ENCODE results near the gene INTS2. TPM values are rescaled to one million over a fixed set of nuclear protein-coding genes. Genes with fewer than 3 reads are reported as not detected.

INTS2 gene, protein sequence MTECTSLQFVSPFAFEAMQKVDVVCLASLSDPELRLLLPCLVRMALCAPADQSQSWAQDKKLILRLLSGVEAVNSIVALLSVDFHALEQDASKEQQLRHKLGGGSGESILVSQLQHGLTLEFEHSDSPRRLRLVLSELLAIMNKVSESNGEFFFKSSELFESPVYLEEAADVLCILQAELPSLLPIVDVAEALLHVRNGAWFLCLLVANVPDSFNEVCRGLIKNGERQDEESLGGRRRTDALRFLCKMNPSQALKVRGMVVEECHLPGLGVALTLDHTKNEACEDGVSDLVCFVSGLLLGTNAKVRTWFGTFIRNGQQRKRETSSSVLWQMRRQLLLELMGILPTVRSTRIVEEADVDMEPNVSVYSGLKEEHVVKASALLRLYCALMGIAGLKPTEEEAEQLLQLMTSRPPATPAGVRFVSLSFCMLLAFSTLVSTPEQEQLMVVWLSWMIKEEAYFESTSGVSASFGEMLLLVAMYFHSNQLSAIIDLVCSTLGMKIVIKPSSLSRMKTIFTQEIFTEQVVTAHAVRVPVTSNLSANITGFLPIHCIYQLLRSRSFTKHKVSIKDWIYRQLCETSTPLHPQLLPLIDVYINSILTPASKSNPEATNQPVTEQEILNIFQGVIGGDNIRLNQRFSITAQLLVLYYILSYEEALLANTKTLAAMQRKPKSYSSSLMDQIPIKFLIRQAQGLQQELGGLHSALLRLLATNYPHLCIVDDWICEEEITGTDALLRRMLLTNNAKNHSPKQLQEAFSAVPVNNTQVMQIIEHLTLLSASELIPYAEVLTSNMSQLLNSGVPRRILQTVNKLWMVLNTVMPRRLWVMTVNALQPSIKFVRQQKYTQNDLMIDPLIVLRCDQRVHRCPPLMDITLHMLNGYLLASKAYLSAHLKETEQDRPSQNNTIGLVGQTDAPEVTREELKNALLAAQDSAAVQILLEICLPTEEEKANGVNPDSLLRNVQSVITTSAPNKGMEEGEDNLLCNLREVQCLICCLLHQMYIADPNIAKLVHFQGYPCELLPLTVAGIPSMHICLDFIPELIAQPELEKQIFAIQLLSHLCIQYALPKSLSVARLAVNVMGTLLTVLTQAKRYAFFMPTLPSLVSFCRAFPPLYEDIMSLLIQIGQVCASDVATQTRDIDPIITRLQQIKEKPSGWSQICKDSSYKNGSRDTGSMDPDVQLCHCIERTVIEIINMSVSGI
- total RNA-seq (10 to 100 TPM in 4 of 9 donors, 1 to 10 TPM in 5; 3.9 to 14.1 (median 9.9) TPM), polyA plus RNA-seq (1 to 10 TPM; 1.3 to 7.6 (median 1.9) TPM)
- long read RNA-seq, donor 1: 0 reads
- long read RNA-seq, donor 2: 0 reads
- long read RNA-seq, donor 3: 0 reads
- long read RNA-seq, donor 4, partial matches to known transcripts: 0 of 1 reads
- long read RNA-seq, donor 4, other reads (novel, unspliced or antisense): 1 of 1 reads
- long read RNA-seq, donor 5, full-length matches to known transcripts: 3 of 4 reads
- long read RNA-seq, donor 5, partial matches to known transcripts: 0 of 4 reads
- long read RNA-seq, donor 5, other reads (novel, unspliced or antisense): 1 of 4 reads
- long read RNA-seq, donor 6, partial matches to known transcripts: 0 of 2 reads
- long read RNA-seq, donor 6, other reads (novel, unspliced or antisense): 2 of 2 reads
- long read RNA-seq, donor 7: 0 reads
- long read RNA-seq, donor 8, full-length matches to known transcripts: 1 of 1 reads
- long read RNA-seq, donor 8, partial matches to known transcripts: 0 of 1 reads
- long read RNA-seq, donor 8, other reads (novel, unspliced or antisense): 0 of 1 reads
- long read RNA-seq, donor 9, full-length matches to known transcripts: 2 of 2 reads
- long read RNA-seq, donor 9, partial matches to known transcripts: 0 of 2 reads
- long read RNA-seq, donor 9, other reads (novel, unspliced or antisense): 0 of 2 reads
- long read RNA-seq, donor 10: 0 reads

DNA sequence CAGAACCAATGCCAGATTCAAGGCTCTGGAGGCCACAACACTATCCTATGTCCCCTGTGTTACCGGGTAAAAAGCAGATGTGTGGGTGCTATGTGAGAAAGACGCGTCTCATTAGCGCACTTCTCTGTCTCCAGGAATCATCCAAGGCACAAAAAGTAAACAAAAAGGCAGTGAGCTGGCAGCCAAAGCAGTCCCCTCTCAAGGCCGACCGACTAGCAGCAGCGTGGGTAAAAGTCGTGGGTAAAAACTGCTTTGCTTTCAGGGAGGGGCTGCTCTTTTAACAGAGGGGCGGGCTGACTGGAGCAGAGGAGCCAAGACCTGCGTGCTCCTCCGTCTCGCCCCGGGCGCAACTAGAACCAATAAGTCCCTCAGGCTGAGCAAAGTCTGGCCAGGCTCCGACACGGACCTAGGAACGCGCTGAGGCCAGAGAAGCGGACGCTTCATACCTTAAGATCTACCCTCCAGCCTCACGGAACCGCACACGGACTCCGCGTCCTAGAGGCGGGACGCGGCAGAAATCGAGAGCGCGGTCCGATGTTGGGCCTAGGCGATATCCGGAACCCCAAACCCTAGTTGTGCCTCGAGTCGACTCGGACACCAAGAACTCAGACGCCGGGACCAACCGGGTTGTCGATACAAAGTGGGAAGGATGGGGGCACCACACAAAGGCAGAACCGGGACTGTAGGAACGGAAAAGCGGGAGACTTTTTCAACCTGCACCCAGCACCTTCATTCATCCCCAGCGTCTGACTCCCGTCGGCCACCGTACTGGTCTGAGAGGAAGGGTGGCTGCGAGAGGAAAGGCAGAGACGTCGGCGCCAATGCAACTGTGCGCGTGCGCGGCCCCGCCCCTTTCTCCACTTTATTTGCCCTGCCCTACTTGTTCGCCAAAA, at the start of gene INTS2:
INTS2 (minus strand) TSS at position 775 of the 893 bp plus-strand sequence. CDS start 1,338 bp downstream, outside the sequence.
- no peaks in the 10 kb centered on the region for H3K9me3 ChIP-seq (replicated peaks in 1 of 3)
- peak; percentile 95 to 98 (median 96) for DNase-seq
- H3K4me1 ChIP-seq (replicated peaks in 1 of 2): peaks cover 6 to 13% of the 10 kb centered on the region in 2 donors
- TF ChIP-seq, protein P1, sequence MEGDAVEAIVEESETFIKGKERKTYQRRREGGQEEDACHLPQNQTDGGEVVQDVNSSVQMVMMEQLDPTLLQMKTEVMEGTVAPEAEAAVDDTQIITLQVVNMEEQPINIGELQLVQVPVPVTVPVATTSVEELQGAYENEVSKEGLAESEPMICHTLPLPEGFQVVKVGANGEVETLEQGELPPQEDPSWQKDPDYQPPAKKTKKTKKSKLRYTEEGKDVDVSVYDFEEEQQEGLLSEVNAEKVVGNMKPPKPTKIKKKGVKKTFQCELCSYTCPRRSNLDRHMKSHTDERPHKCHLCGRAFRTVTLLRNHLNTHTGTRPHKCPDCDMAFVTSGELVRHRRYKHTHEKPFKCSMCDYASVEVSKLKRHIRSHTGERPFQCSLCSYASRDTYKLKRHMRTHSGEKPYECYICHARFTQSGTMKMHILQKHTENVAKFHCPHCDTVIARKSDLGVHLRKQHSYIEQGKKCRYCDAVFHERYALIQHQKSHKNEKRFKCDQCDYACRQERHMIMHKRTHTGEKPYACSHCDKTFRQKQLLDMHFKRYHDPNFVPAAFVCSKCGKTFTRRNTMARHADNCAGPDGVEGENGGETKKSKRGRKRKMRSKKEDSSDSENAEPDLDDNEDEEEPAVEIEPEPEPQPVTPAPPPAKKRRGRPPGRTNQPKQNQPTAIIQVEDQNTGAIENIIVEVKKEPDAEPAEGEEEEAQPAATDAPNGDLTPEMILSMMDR (IDR thresholded peaks at IDR 0.05): peak in 2 of 6 experiments; percentile 12 to 14
- peak; percentile 64 to 81 for TF ChIP-seq POLR2A (IDR thresholded peaks at IDR 0.05)
- H3K27ac ChIP-seq: peak within 1 kb of the TSS; percentile 17 to 92 (median 76)
- no peaks in the 10 kb centered on the region for H3K27me3 ChIP-seq
- H3K4me3 ChIP-seq: peak within 1 kb of the TSS in 3 of 4 donors; percentile 57 to 71 (median 65)
- WGBS, 4 donors: 0 to 1% (median 0%) methylated on average over 23 to 58 of the region's 58 CpGs
- intact Hi-C loops (cut with DNase I): no loop called here
- H3K36me3 ChIP-seq (replicated peaks in 1 of 2): peaks cover 0 to 21% of the 10 kb centered on the region in 2 donors

DNA sequence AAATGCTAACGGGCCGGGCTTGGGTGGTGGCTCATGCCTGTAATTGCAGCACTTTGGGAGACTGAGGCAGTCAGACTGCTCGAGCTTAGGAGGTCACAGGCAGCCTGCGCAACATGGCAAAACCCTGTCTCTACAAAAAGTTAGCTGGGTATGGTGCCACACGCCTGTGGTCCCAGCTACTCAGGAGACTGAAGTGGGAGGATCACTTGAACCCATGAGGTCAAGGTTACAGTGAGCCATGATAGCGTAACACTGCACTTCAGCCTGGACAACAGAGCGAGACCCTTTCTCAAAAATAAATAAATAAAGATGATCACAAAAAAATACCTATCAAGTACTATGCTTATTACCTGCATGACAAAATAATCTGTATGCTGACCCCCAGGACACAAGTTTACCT, 46.3 kb upstream of the INTS2 start:
- DNase-seq: no peak
- TF ChIP-seq POLR2A (IDR thresholded peaks at IDR 0.05): no peak
- TF ChIP-seq, protein P1 (IDR thresholded peaks at IDR 0.05): no peak
- Histone ChIP-seq H3K9me3 (replicated peaks in 1 of 3) (no peaks in the 10 kb centered on the region), H3K27ac (no peak overlapping the region), H3K4me1 (replicated peaks in 1 of 2) (no peaks in the 10 kb centered on the region), H3K27me3 (no peaks in the 10 kb centered on the region), H3K4me3 (no peak overlapping the region), H3K36me3 (replicated peaks in 1 of 2) (peaks cover 0 to 31% of the 10 kb centered on the region in 2 donors)
- intact Hi-C loops (cut with DNase I): no loop called here
- WGBS, 4 donors: 92 to 99% (median 96%) methylated on average over 7 of the region's 7 CpGs

DNA sequence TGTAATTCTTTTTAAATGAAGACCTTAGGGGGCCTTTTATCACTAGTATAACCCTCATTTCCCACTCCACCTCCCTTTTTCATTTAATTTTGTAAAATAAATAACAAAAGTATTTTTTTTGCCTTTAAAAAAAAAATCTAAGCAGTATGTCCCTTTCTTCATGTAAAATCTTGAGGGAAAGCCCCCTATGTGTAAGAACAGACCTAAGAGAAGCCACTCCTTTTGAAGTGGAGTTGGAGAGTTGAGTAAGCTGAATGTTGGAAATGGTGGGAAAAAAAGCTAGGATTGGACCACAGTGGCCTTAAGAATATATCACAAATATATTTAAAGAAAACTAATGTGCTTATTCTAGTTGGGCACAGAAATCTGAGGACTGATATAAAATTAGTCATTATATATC, 44.5 kb upstream of the INTS2 start:
- Histone ChIP-seq H3K4me1 (replicated peaks in 1 of 2) (no peaks in the 10 kb centered on the region), H3K36me3 (replicated peaks in 1 of 2) (peaks cover 0 to 45% of the 10 kb centered on the region in 2 donors), H3K27me3 (no peaks in the 10 kb centered on the region), H3K27ac (no peak overlapping the region), H3K4me3 (no peak overlapping the region), H3K9me3 (replicated peaks in 1 of 3) (no peaks in the 10 kb centered on the region)
- DNase-seq: no peak
- intact Hi-C loops (cut with DNase I): no loop called here
- TF ChIP-seq, protein P1 (IDR thresholded peaks at IDR 0.05): no peak
- TF ChIP-seq POLR2A (IDR thresholded peaks at IDR 0.05): no peak

Measured in adrenal gland (tissue), 19 donors.